ENCODE results near the gene DENND4A. TPM values are rescaled to one million over a fixed set of nuclear protein-coding genes. Genes with fewer than 3 reads are reported as not detected.

DENND4A gene
- polyA plus RNA-seq, 4 donors, result 14.5 to 23.8 (median 15.7) TPM

DNA sequence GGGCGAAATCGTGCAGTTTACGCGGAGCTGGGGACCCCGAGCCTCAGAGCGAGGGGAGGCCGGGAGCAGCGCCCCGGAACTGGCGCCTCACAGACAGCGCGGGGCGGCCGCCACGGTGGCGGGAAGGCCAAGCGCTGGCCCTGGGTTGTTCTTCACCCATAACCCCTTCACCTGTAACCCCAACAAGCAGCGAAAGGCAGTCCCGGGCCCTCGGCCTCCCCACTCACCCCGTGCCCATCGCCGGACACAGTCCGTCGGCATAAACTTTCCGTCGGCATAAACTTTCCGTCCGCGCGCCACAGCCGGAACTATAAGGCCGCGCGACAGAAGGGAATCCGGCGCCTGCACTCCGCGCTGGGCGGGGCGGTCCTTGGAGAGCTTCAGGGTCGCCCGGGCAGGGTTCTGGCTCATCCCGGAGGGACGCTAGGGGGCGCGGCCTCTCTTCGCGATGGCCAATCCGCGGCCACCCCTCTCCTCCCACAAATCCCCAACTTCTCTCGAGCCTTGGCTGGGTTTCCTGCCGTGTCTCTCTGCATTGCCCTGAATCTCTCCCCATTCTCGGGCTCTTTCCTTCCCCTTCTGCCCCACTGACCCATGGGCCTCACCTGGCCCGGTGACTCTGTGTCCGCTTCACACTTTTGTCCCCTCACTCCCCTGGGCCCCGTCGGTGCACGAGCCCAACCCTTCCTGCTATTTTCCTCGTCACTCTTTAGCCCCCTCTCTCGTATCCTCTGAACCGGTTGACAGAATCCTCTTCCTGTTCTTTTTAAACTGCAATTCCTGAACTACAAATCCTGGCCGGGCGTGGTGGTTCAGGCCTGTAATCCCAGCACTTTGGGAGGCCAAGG lies 181.0 kb downstream of the DENND4A start, which contains the start of gene INTS14:
INTS14 (minus strand) TSS at position 261 of the 848 bp plus-strand sequence. CDS start 3,751 bp downstream, outside the sequence.
- peak; percentile 87 to 93 (median 92) for DNase-seq (ENCODE audit: low read depth in 4 of 4, low spot score in 2 of 4)

Other genes starting within 250 kb of the DENND4A start
- 10 to 100 TPM; 45.4 to 53.7 (median 50.8) TPM for gene INTS14, start 181.2 kb downstream of the DENND4A start, polyA plus RNA-seq (ENCODE audit: insufficient read length in 4 of 4)
- gene SLC24A1, start 170.4 kb downstream of the DENND4A start, polyA plus RNA-seq (ENCODE audit: insufficient read length in 4 of 4), result 10 to 100 TPM; 18.5 to 26.0 (median 23.6) TPM
- 100 to 1,000 TPM; 229 to 315 (median 257) TPM for gene RAB11A, start 77.2 kb upstream of the DENND4A start, polyA plus RNA-seq (ENCODE audit: insufficient read length in 4 of 4)